Kidney (tissue), 14 donors: ENCODE data around the gene FOXN3. TPM values are rescaled to one million over a fixed set of nuclear protein-coding genes. Genes with fewer than 3 reads are reported as not detected.

ENCODE experiments used
- DNase-seq, 5 donors: peaks; one replicate each; pipeline ENCODE4 v3.0.0-alpha.2; 2013 to 2020
- FAIRE-seq: peaks from 2 replicates; lab custom pipeline; 2012; peaks lifted over from hg19 to GRCh38; lab: Jason Lieb, UNC
- H3K27ac ChIP-seq, 2 donors: one replicate each; pipeline ENCODE4 v1.7.0; 2013; ENCODE audit warnings: low read depth in 2 of 2, low read length in 2 of 2, inconsistent platforms in 1 of 2
- H3K27me3 ChIP-seq: one replicate; pipeline ENCODE4 v1.7.1; 2013; ENCODE audit warnings: low read length, inconsistent platforms; ENCODE audit not compliant: control insufficient read depth, insufficient read depth
- H3K36me3 ChIP-seq, 3 donors: one replicate each; pipeline versions ENCODE4 v1.7.0 to v1.7.1; 2013; ENCODE audit warnings: low read length in 3 of 3, control low read depth in 1 of 3, inconsistent platforms in 1 of 3; ENCODE audit not compliant: insufficient read depth in 3 of 3, control insufficient read depth in 2 of 3
- H3K4me1 ChIP-seq, 3 donors: one replicate each; pipeline versions ENCODE4 v1.7.0 to v1.7.1; 2013; ENCODE audit warnings: low read length in 3 of 3, inconsistent platforms in 1 of 3, low read depth in 1 of 3; ENCODE audit not compliant: control insufficient read depth in 2 of 3, insufficient read depth in 2 of 3
- H3K4me3 ChIP-seq, 3 donors: one replicate each; pipeline versions ENCODE4 v1.7.0 to v1.8.1; 2013; ENCODE audit warnings: low read length in 3 of 3, control low read depth in 1 of 3, inconsistent platforms in 1 of 3
- H3K9ac ChIP-seq, 3 donors: one replicate each; pipeline versions ENCODE4 v1.7.0 to v1.7.1; 2013; ENCODE audit warnings: low read length in 3 of 3, control low read depth in 1 of 3, inconsistent platforms in 1 of 3
- H3K9me3 ChIP-seq, 3 donors: one replicate each; pipeline versions ENCODE4 v1.7.0 to v1.7.1; 2013; ENCODE audit warnings: low read length in 3 of 3, control low read depth in 1 of 3, inconsistent platforms in 1 of 3; ENCODE audit not compliant: control insufficient read depth in 2 of 3, insufficient read depth in 1 of 3
- intact Hi-C: fragments of 100-400 bp; cut with DNase I; formaldehyde crosslinking; loops from one replicate; pipeline ENCODE4 v1.11.1; 2022
- polyA plus RNA-seq: library from polyadenylated mRNA; stranded (reverse); fragments of 350-450 nt; fragmentation: Illumina TruSeq; extraction: RNeasy Lipid Tissue Mini Kit (QIAGEN cat#74804); gene quantifications from one replicate; pipeline ENCODE4 v1.2.3, GENCODE V29; 2014; ENCODE audit warnings: low read depth, low replicate concordance; ENCODE audit not compliant: insufficient read depth
- total RNA-seq: library from RNA; stranded (reverse); fragmentation: NEBNext Ultra II Directional; extraction: Animal tissue kit (Norgen Biotek cat#: 25700); gene quantifications from one replicate; pipeline ENCODE4 v1.2.1, GENCODE V29; 2021
- TF ChIP-seq, protein P1 (sequence below): IDR thresholded peaks from 3 replicates; pipeline ENCODE4 v1.5.1; 2012; ENCODE audit warnings: mild to moderate bottlenecking, moderate library complexity, borderline replicate concordance; ENCODE audit not compliant: insufficient read depth; ENCODE audit errors: extremely low read depth
- donor health status: control.
- donor health status: control.
- donor health status: control.
- donor health status: control.
- donor health status: control.
- donor health status: DM: yes; HTN: yes; CAD: no.
- donor health status: Normal renal cell carcinoma (clear cell type).

The FOXN3 gene
- total and polyA plus RNA-seq, 2 donors from 2014 or later: 6.4 to 50.1 TPM

DNA sequence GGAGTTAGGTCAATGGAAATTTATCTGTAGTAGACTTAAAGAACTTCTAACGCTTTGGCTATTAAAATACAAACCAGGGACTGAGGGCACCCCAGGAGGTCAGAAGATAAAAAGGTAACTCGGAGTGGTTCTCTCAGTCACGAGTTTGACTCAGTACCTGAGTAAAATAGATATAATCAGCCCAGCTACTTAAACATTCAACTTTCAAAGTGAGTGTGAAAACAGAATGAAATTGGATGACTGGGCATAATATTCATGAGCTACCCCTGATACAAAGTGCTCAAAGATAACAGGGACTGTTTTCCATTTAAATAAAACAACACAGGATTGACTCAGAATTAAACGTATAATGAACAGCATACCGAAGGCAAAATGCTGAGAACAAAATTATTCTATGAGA, 75.0 kb downstream of the FOXN3 start:
- DNase-seq (no peak), FAIRE-seq (no peak)
- Histone ChIP-seq H3K27ac (no peak overlapping the region), H3K36me3 (no peaks in the 10 kb centered on the region), H3K4me3 (no peak overlapping the region), H3K4me1 (peaks cover 0 to 13% (median 0%) of the 10 kb centered on the region in 3 donors), H3K27me3 (no peaks in the 10 kb centered on the region), H3K9ac (no peak overlapping the region), H3K9me3 (no peaks in the 10 kb centered on the region)
- TF ChIP-seq, protein P1, sequence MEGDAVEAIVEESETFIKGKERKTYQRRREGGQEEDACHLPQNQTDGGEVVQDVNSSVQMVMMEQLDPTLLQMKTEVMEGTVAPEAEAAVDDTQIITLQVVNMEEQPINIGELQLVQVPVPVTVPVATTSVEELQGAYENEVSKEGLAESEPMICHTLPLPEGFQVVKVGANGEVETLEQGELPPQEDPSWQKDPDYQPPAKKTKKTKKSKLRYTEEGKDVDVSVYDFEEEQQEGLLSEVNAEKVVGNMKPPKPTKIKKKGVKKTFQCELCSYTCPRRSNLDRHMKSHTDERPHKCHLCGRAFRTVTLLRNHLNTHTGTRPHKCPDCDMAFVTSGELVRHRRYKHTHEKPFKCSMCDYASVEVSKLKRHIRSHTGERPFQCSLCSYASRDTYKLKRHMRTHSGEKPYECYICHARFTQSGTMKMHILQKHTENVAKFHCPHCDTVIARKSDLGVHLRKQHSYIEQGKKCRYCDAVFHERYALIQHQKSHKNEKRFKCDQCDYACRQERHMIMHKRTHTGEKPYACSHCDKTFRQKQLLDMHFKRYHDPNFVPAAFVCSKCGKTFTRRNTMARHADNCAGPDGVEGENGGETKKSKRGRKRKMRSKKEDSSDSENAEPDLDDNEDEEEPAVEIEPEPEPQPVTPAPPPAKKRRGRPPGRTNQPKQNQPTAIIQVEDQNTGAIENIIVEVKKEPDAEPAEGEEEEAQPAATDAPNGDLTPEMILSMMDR: no peak
- intact Hi-C loops: no loop called here

DNA sequence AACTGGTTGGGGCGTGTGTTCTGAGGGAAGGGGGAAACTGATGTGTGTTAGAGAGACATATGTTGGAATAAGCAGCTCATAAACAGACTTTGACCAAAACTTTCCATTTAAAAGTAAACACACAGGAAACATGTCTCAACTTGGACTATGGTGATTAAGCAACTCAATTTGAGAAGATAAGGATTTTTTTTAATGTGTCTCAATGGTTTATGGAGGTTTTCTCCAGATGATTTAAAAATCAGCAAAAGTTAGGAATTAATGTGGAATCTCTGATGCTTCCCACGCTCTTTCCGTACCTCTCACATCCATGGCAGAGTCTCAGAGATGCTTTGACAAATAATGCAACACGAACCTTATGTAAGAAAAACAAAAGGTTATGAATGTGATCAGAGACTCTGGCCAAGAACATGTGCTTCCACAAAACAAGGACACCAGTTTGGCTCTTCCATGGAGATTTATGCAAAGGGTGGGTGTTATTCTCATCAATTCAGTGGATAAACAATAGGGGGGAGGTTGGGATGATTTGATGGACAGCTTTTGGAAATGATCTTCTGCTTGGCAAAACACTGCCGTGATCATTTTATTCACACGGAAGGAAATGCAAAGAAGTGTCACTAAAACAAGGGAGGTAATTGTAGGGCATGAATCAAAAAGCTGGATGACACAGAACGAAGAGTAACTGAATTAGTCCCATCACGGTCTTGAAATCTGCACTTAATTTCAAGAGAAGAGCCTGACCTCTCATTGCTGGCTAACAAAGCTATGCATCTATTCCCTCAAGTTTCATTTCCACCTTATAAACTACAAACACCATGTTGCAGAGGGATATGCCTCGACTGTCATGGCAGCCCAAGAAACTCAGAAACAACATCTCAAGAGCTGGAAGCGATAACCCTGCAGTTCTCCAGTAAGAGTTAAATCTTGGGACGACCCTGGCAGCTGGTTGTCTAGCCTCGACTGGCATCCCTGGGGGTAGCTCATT, 76.5 kb downstream of the FOXN3 start:
- H3K9ac ChIP-seq: no peak overlapping the region
- no peak overlapping the region for H3K27ac ChIP-seq
- no peaks in the 10 kb centered on the region for H3K9me3 ChIP-seq
- intact Hi-C loops: no loop called here
- TF ChIP-seq, protein P1: no peak
- H3K4me1 ChIP-seq: peaks cover 0 to 13% (median 0%) of the 10 kb centered on the region in 3 donors
- H3K36me3 ChIP-seq: no peaks in the 10 kb centered on the region
- DNase-seq (no peak), FAIRE-seq (no peak)
- H3K4me3 ChIP-seq: no peak overlapping the region
- no peaks in the 10 kb centered on the region for H3K27me3 ChIP-seq

DNA sequence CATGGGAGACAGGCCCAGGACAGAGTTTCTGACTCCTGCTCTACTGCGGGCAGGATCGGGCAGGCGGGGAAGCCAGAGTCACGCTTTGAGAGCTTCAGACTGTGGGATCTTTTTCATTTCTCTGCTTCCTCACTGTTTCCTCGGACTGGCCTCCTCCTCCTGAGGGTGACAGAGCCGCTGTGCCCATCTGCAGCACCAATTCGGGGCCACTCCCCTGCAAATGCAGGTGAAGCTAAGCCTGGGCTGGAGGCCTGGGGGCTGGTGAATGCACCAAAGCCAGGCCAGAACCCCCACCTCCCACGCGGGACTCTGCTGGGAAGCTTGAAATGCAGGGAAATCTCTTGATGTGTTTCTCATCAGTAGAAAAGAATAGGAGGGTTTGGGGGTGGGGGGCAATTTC, 77.5 kb downstream of the FOXN3 start:
- intact Hi-C loops: no loop called here
- FAIRE-seq (no peak), DNase-seq (no peak)
- Histone ChIP-seq H3K4me3 (no peak overlapping the region), H3K36me3 (no peaks in the 10 kb centered on the region), H3K9me3 (no peaks in the 10 kb centered on the region), H3K9ac (no peak overlapping the region), H3K27ac (no peak overlapping the region), H3K4me1 (peaks cover 0 to 13% (median 0%) of the 10 kb centered on the region in 3 donors), H3K27me3 (no peaks in the 10 kb centered on the region)
- TF ChIP-seq, protein P1: no peak
